Choroid plexus epithelial cell (primary cell): Measurements from ENCODE around the gene ZSWIM4.
A peak's percentile ranks its signal among the peaks of the same experiment; 100 is the strongest.
"Not testable (repeated sequence)": the region's sequence is repeated elsewhere in the genome, so short reads cannot be mapped to it uniquely, and the experiment has no call there.

Source experiments
- DNase-seq: peaks from one replicate; pipeline ENCODE4 v3.0.0-alpha.2; 2010; ENCODE audit warnings: low read depth
- H3K4me3 ChIP-seq: 2 replicates; pipeline ENCODE4 v1.5.1; 2011; ENCODE audit warnings: low read depth, mild to moderate bottlenecking, control low read depth, low read length, moderate library complexity
- CTCF ChIP-seq: conservative IDR thresholded peaks from 2 replicates; pipeline ENCODE4 v1.5.1; 2011; ENCODE audit warnings: low read depth, mild to moderate bottlenecking, control low read depth, inconsistent platforms, low read length, moderate library complexity

Gene ZSWIM4

GRCh38 chr19:13778847-13779246 lies 16.4 kb upstream of the ZSWIM4 start:
- H3K4me3 ChIP-seq = no peak overlapping the region
- no peak for TF ChIP-seq CTCF
- no peak for DNase-seq

GRCh38 chr19:13779794-13780193 lies 15.4 kb upstream of the ZSWIM4 start:
- H3K4me3 ChIP-seq, DNase-seq: not testable (repeated sequence)

- TF ChIP-seq CTCF = no peak
- H3K4me3 ChIP-seq = no peak overlapping the region
- DNase-seq = peak; percentile 90
Observed at GRCh38 chr19:13781547-13781946, 13.7 kb upstream of the ZSWIM4 start.

- DNase-seq = peak; percentile 26
- no peak for TF ChIP-seq CTCF
- H3K4me3 ChIP-seq = no peak overlapping the region
Observed at GRCh38 chr19:13782537-13782936, 12.7 kb upstream of the ZSWIM4 start.

GRCh38 chr19:13783565-13784500 lies 11.4 kb upstream of the ZSWIM4 start:
- H3K4me3 ChIP-seq = no peak overlapping the region
- TF ChIP-seq CTCF = no peak
- no peak for DNase-seq

- DNase-seq = peak; percentile 75
- no peak overlapping the region for H3K4me3 ChIP-seq
- TF ChIP-seq CTCF = peak; percentile 82
Observed at GRCh38 chr19:13784731-13785452, 10.4 kb upstream of the ZSWIM4 start.

GRCh38 chr19:13788991-13789390 lies 6.3 kb upstream of the ZSWIM4 start:
- TF ChIP-seq CTCF = no peak
- DNase-seq = peak; percentile 94
- no peak overlapping the region for H3K4me3 ChIP-seq
